ENCODE results near the gene GRID1.

The GRID1 gene

GRCh38 chr10:86044029-86044428 is 322.6 kb downstream of the GRID1 start:
- TF ChIP-seq CTCF (conservative IDR thresholded peaks at IDR 0.05): no peak
- H3K27ac ChIP-seq: no peak overlapping the region

- H3K27ac ChIP-seq: no peak overlapping the region
- TF ChIP-seq CTCF (conservative IDR thresholded peaks at IDR 0.05): no peak
Observed at GRCh38 chr10:86043236-86043635, 323.4 kb downstream of the GRID1 start.

GRCh38 chr10:86042161-86042560 is 324.4 kb downstream of the GRID1 start:
- no peak overlapping the region for H3K27ac ChIP-seq
- no peak for TF ChIP-seq CTCF (conservative IDR thresholded peaks at IDR 0.05)

- no peak overlapping the region for H3K27ac ChIP-seq
- TF ChIP-seq CTCF (conservative IDR thresholded peaks at IDR 0.05): no peak
Observed at GRCh38 chr10:86041116-86041515, 325.5 kb downstream of the GRID1 start.

- no peak overlapping the region for H3K27ac ChIP-seq
- no peak for TF ChIP-seq CTCF (conservative IDR thresholded peaks at IDR 0.05)
Observed at GRCh38 chr10:86038371-86038770, 328.2 kb downstream of the GRID1 start.

- H3K27ac ChIP-seq: no peak overlapping the region
- TF ChIP-seq CTCF (conservative IDR thresholded peaks at IDR 0.05): no peak
Observed at GRCh38 chr10:86037096-86037495, 329.5 kb downstream of the GRID1 start.

- no peak overlapping the region for H3K27ac ChIP-seq
- no peak for TF ChIP-seq CTCF (conservative IDR thresholded peaks at IDR 0.05)
Observed at GRCh38 chr10:86036544-86036831, 330.1 kb downstream of the GRID1 start.
